ENCODE results near the gene LRRTM1. TPM values are rescaled to one million over a fixed set of nuclear protein-coding genes. Genes with fewer than 3 reads are reported as not detected.

The LRRTM1 gene
- total and polyA plus RNA-seq, 2 of the 8 experiments (the other 6 are each of a cell fraction or from before 2014, with no cell fraction given) = 1.4 to 2.3 TPM

DNA sequence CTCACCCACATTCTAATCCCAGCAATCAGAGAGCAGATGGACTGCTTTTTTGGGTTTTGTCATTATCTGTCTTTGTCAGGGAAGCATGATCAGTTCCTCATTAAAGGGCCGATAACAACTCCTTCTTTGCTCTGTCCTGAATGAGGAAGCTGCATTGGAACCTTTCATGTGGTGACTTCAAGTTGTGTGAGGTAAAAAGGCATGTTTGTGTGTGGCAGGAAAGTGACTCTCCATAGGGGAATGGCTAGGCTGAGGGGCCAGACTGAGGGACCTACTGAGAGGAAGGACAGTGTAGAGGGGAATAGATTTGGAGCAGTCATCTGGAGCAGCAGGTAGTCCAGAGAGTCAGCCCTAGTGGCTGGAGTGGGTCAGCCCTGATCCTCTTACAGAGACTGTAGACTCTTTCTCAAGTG lies 23.6 kb upstream of the LRRTM1 start:
- H3K18ac ChIP-seq (ENCODE audit: extremely low read depth, low read length) = no peak overlapping the region
- H3K4me3 ChIP-seq (ENCODE audit: extremely low read depth in 1 of 4, insufficient read depth in 2 of 4, low read depth in 3 of 4, low read length in 4 of 4) = no peak overlapping the region
- H3K36me3 ChIP-seq (ENCODE audit: control insufficient read depth in 2 of 4, insufficient read depth in 4 of 4, low read length in 3 of 4) = no peaks in the 10 kb centered on the region
- H4K20me1 ChIP-seq (replicated peaks in 1 of 2; ENCODE audit: control insufficient read depth in 1 of 2, insufficient read depth in 2 of 2, low read length in 2 of 2) = no peaks in the 10 kb centered on the region
- H3K14ac ChIP-seq (ENCODE audit: insufficient read length) = no peak overlapping the region
- no peaks in the 10 kb centered on the region; the same call in 1 of the 2 replicates for H3K23me2 ChIP-seq (ENCODE audit: low read depth, low read length)
- H3K4me2 ChIP-seq (ENCODE audit: insufficient read depth in 1 of 2, low read depth in 2 of 2, low read length in 2 of 2) = no peak overlapping the region
- no peak overlapping the region for H2BK15ac ChIP-seq (ENCODE audit: low read length)
- no peak overlapping the region for H2BK120ac ChIP-seq (replicated peaks; ENCODE audit: low read depth, low read length)
- no peak overlapping the region for H4K8ac ChIP-seq (ENCODE audit: extremely low read depth, insufficient read depth, low read length)
- no peak overlapping the region for H2AK5ac ChIP-seq (ENCODE audit: low read depth, low read length)
- H2AFZ ChIP-seq (ENCODE audit: low read length) = no peak overlapping the region
- no peaks in the 10 kb centered on the region for H3K79me2 ChIP-seq (ENCODE audit: control insufficient read depth in 1 of 2, insufficient read depth in 2 of 2, low read length in 2 of 2)
- H3K4ac ChIP-seq (replicated peaks; ENCODE audit: insufficient read length, low read depth, low read length) = no peak overlapping the region
- no peak overlapping the region for H2BK12ac ChIP-seq (ENCODE audit: low read depth, low read length)
- WGBS, 2 experiments (ENCODE audit: extremely low coverage in 1 of 2, insufficient coverage in 1 of 2, insufficient read length in 1 of 2, insufficient replicate concordance in 2 of 2, low coverage in 1 of 2, low lambda C conversion rate in 2 of 2, missing lambda C conversion rate in 1 of 2) = 94% methylated on average over 1 of the region's 1 CpG; no CpG with 5 or more reads in 1 of the 2 experiments
- DNase-seq (ENCODE audit: low read depth in 1 of 2, low spot score in 2 of 2) = no peak
- no peak overlapping the region for H4K5ac ChIP-seq (ENCODE audit: insufficient read length, low read depth, low read length)
- peaks cover 0 to 3% (median 2%) of the 10 kb centered on the region in 4 experiments; a peak in 6 of 7 replicates for H3K27me3 ChIP-seq (replicated peaks in 1 of 4; ENCODE audit: control insufficient read depth in 3 of 4, extremely low read depth in 1 of 4, insufficient read depth in 3 of 4, low read length in 3 of 4)
- no peak overlapping the region for H3K23ac ChIP-seq (ENCODE audit: insufficient read length)
- no peaks in the 10 kb centered on the region for H3K9me3 ChIP-seq (ENCODE audit: insufficient read depth in 2 of 2, low read depth in 1 of 2, low read length in 1 of 2)
- H3K79me1 ChIP-seq (ENCODE audit: low read depth, low read length) = no peaks in the 10 kb centered on the region
- no peak overlapping the region for H2BK20ac ChIP-seq (ENCODE audit: low read length)
- FAIRE-seq = no peak
- no peak overlapping the region for H3K56ac ChIP-seq (replicated peaks; ENCODE audit: insufficient read length, low read depth, low read length)
- no peak overlapping the region for H3K9ac ChIP-seq (replicated peaks in 1 of 4; ENCODE audit: extremely low read depth in 1 of 4, low read depth in 3 of 4, low read length in 3 of 4)
- no peak overlapping the region for H4K91ac ChIP-seq (replicated peaks; ENCODE audit: insufficient read length, low read length)
- no peak overlapping the region for H2BK5ac ChIP-seq (ENCODE audit: low read depth, low read length)
- H3K27ac ChIP-seq (ENCODE audit: low read depth, low read length) = no peak overlapping the region
- H3K4me1 ChIP-seq (replicated peaks in 1 of 4; ENCODE audit: control insufficient read depth in 3 of 4, insufficient read depth in 4 of 4, low read length in 3 of 4) = peaks cover 0 to 15% (median 11%) of the 10 kb centered on the region in 4 experiments
- POLR2A ChIA-PET (ENCODE audit: partially characterized antibody) = no interaction called here
- no peak for TF ChIP-seq ATF2 (IDR thresholded peaks at IDR 0.05; ENCODE audit: low read length)
- TF ChIP-seq KDM1A (IDR thresholded peaks at IDR 0.05; ENCODE audit: borderline replicate concordance, low read length) = no peak
- no peak for TF ChIP-seq RNF2 (IDR thresholded peaks at IDR 0.05; ENCODE audit: borderline replicate concordance, low read depth, low read length, missing control alignments, poor library complexity, severe bottlenecking)
- TF ChIP-seq SP1 (IDR thresholded peaks at IDR 0.05; ENCODE audit: low read depth, low read length) = no peak
- TF ChIP-seq NANOG (IDR thresholded peaks at IDR 0.05; ENCODE audit: insufficient read depth, low read depth, low read length, poor library complexity, severe bottlenecking) = no peak
- no peak for TF ChIP-seq POLR2A (IDR thresholded peaks at IDR 0.05; ENCODE audit: control extremely low read depth in 1 of 2, low read depth in 2 of 2, low read length in 2 of 2)
- CTCF ChIA-PET (ENCODE audit: partially characterized antibody) = interaction anchor here (0.9 to 6.5 kb wide), 10 partner anchors 11 to 524 kb away, joined by 3 to 62 read pairs (median 5); no protein-coding TSS in a partner anchor
